Measurements from ENCODE around the gene NF2.

DNA sequence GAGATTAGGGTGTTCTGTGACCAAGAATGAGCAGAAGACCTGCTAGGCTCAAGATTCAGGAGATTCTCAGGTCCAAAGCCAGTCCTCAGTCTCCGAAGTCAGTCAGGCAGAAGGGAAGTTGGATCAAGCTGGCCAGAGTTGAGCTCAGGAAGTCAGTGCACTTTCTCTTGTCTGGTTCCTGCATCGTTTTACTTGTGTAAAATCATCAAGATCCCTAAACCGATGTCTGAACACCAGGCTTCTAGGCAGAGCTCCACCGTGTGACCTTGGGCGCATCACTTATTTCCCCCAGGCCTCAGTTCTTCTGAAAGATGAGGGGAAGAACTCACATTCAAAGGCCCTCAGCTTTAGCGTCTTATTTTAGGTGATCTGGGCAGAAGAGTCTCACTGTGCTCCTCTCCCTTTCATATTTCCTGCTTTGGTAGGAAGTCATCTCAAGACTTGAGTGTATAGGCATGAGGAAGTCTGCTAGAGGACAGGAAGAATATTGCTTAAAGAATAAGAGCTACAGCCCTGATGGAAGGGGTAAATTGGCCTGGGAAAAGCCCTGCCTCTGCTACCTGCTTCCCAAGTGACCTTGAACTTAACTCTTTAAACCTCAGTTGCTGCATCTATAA, 20.2 kb downstream of the NF2 start:
- TF ChIP-seq, protein P1, sequence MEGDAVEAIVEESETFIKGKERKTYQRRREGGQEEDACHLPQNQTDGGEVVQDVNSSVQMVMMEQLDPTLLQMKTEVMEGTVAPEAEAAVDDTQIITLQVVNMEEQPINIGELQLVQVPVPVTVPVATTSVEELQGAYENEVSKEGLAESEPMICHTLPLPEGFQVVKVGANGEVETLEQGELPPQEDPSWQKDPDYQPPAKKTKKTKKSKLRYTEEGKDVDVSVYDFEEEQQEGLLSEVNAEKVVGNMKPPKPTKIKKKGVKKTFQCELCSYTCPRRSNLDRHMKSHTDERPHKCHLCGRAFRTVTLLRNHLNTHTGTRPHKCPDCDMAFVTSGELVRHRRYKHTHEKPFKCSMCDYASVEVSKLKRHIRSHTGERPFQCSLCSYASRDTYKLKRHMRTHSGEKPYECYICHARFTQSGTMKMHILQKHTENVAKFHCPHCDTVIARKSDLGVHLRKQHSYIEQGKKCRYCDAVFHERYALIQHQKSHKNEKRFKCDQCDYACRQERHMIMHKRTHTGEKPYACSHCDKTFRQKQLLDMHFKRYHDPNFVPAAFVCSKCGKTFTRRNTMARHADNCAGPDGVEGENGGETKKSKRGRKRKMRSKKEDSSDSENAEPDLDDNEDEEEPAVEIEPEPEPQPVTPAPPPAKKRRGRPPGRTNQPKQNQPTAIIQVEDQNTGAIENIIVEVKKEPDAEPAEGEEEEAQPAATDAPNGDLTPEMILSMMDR (IDR thresholded peaks at IDR 0.05): no peak
- TF ChIP-seq POLR2AphosphoS5 (IDR thresholded peaks at IDR 0.05): no peak

All from transverse colon (tissue), 4 donors.